Activated CD8-positive, alpha-beta memory T cell treated with anti-CD3 and anti-CD28 coated beads for 4 hours (primary cell): Measurements from ENCODE around the gene KRT27.
A peak's percentile ranks its signal among the peaks of the same experiment; 100 is the strongest.

Experiments
- DNase-seq, 2 donors: peaks; one replicate each; pipeline ENCODE4 v3.0.0-alpha.2; 2020; ENCODE audit warnings: low read depth in 2 of 2

The KRT27 gene

DNA sequence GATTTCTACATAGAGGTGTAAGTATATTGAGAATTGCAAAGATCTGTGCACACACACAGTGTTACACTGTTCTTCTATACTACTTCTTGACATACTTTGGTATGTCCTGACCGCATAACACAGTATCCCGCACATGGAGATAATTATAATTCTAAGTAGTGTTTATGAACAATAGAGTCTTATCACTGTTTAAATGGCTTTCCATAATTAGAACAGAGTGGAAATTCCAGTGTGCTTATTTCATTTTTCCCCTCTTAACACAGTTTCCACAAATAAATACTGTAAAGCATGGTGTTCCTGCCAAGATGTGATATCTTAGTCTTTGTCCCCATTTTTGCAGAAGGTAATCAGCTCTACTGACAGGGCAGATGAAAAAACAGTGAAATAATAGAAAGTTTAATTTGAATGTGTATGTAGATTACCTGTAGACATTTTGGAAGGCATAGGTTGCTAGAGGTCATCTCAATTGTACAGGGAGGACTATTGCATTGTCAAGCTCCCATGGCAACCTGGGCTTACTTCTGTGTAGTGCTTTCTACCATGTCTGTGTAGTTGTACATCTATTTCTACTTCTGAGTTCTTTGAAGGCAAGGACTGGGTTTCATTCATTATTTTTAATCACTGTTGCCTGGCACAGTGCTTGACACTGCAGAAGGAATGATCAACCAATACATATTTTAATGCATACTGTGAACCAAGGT, 27.5 kb upstream of the KRT27 start:
- DNase-seq = no peak

DNA sequence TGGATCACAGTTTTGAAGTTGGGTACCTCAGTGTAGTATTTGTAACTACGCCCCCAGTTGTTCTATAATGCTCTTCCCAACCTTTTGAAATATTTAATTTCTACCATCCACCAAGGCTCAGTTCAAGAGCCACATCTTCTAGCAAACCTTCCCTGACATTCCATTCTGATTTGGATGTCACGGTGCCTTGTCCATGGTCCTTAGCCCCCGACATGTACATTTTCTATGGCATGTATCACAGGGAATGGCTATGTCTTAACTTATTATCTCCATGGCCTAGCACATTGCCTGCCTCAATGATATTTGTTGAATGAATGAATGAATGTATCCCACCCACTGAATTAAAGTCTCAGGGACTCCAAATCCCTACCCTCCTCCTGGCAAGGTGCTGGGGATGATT, 23.8 kb upstream of the KRT27 start:
- DNase-seq = no peak

DNA sequence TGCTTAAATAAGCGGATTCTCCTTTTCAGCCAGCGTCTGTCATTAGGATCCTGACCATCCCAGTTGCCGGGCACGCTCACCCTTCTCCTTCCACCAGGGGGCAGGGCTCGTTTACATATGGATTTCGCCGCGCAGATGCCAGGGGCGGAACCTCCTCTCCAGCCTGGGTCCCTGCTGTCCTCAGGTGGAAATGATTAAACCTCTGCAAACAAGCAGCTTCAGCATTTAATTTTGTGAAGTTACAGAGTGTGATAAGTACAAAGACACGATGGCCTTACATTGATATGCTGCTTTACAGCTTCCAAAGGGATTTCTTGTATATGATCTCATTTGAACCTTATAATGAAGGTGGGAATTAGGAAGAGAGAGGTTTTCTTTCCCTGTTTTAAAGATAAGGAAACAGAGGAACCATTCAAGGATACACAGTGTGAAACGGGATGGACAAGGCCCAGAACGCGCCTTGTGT, 21.3 kb upstream of the KRT27 start:
- DNase-seq = peak; percentile 48 to 56

DNA sequence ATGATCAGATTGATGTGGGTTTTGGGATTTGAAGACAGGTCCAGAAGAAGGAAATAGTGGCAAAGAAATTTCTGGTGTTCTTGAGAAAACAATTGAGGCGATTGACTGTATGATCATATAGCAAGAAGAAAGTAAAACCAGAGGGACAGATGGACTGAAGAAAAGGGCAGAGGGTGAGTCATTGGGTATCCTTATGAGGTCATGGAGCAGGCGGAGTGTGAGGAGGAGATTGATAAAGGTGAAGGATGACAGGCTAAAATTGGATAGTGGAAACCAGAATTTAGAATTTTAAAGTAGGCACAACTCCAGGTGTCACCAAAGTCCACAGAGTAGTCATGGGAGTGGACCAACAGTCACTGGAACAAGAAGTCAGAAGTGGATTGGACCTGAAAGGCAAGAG, 18.8 kb upstream of the KRT27 start:
- DNase-seq = no peak

DNA sequence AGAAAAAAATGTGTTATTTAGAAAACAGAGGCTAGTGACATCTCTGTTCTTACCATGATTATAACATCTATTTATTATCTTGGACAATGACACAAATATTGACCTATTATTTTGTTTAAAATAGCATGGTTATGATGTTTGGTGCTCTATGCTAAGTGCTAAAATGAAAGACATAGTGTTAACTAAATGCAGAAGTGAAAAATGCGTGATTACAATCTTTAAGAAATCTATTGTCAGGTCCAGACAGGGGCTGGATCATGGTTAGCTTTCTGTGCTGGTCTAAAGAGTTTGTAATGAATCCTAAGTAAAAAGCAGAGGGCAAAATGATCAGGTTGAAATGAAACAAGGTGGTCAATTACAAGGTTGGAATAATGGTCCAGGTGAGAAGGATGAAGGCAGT, 18.0 kb upstream of the KRT27 start:
- DNase-seq = no peak

DNA sequence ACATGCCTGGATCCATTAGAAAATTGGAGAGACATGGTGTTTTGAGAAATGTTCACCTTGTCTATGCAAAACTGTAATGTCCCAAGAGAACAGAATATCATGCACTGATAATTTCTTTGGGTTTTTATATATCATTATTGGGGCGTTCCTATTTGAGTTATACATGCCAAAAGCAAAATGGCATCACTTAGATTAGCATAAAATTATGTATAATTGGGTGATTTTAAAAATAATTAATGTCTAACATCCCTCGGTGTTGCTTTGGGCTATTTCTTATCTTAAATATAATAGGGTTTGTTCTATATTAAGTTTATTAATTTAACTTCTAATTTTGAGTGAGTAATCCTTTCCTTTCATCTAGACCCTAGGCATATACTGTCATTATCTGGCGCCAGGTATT, 17.5 kb upstream of the KRT27 start, which contains the start of gene KRT28:
KRT28 (minus strand) TSS at position 101 of the 400 bp plus-strand sequence; CDS start at position 35, 66 bp downstream.
- no peak for DNase-seq

DNA sequence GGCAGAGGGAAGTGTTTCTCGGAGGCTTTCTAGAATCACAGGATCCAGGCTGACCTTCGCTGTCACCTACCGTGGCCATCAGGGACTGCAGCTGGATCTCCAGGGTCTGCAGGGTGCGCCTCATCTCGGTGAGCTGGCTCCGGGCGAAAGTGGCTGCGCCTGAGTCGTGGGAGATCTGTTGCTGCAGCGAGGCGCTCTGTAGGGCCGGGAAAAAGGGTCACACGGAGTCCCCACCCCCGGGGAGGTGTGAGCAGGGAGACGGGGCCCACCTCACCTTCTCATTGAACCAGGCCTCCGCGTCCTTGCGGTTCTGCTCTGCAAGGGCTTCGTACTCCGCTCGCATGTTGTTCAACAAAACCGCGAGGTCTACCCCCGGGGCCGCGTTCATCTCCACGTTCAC, 14.5 kb upstream of the KRT27 start:
- no peak for DNase-seq

DNA sequence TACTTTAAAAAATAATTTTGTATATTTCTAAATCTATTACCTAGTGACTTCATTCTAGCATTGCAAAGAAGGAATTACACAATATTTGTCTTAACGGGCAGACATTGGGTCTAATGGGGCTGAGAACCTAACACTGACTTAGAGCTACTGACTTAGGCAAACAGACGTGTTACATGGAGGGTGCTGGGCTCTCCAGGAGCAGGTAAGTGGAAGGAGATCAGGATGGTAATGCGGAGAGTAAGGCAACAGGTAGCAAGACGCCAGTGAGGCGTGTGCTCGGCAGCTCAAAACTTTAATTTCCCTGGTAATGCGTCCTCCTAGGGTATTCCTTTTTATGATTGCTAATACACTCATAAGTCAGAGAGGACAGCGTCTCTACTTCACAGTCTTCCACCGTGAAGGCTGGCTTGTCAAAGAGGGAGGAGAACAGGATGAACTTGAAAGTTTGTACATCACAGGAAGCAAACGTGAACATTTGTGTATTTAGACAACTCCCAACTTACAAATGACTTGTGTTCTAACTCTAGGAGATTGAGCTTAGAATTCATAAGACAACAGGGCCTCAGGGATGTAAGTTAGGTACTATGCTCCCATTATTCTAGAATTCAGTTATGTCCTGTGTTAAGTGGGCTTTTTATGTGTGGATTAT, 12.8 kb upstream of the KRT27 start:
- DNase-seq = no peak

DNA sequence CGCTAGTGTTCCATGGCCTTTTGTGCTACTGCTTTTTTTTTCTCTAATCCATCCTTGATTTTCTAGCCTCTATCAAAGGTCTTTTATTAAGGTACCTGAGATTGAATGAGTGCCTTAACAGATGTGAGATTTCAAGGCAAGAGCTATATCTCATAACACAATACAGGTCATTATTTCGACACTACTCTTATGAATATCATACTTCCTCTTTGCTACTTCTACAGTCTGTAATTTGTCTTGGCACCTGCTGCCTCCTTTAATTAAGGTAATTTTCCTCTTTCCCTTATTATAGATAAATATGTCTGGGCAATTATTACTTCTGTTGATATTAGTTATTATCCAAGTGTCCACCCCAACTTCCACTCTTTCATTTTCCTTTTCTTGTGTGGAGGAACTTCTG, 12.1 kb upstream of the KRT27 start:
- no peak for DNase-seq

DNA sequence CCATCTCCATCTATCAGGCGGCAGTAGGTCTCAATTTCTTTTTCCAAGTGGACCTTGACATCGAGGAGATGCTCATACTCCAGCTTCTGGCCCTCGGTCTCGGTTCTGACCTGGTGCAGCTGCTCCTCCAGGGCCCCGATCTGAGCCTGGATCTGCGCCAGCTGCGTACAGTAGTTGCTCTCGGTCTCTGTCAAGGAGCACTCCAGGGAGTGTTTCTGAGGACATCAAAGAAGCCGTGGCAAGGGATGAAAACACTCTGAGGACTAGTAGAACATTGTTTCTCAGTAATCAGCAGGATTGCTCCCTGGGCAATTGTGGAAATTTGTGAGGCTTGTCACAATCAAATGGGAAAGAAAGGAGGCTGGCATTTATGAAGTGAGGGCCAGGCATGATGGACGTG, 11.5 kb upstream of the KRT27 start:
- DNase-seq = no peak

DNA sequence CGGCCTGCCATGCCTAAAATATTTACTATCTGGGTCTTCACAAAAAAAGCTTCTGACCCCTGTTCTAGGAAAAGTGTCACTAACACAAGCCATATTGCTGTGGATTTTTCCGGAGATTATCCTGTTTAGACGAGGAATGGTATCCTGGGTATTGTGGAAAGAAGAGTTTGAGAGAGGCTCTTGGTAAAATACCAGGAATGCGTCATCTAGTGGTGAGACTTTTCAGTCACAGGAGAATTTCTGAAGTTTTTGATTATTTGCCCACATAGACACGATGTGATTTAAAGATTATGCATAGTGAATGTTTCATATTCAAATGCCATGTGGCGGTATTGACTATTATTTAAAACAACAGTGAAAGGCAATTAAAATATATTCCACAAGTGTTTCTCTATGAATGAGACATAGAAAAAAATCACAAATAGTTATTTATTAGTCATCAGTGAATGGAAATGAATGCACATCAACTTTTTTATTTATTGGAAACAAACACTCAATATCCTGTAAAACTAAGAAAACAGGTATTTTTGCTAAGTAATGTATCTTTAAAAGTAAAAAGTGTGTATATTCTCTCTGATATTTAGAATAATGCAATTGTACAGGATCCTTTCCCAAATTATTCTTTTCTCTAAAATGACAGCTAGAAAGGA, 9.6 kb upstream of the KRT27 start:
- DNase-seq = no peak

DNA sequence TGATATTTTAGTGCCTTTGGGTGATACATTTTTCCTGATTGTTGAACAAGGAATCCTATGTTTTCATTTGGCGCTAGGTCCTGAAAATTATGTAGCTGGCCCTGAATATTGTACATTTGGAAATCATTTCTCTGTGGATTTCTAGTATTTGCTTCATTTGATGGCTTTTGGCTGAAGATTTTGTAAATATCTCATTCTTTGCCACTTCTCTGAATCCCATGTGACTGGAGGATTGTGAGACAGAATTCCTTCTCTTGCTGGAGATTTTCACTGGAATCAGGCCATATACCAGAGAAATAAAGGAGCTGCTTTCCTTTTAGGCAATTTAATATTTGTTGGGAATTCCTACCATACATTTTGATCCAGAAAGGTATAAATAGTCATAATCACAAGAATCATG, 8.8 kb upstream of the KRT27 start:
- DNase-seq = no peak

DNA sequence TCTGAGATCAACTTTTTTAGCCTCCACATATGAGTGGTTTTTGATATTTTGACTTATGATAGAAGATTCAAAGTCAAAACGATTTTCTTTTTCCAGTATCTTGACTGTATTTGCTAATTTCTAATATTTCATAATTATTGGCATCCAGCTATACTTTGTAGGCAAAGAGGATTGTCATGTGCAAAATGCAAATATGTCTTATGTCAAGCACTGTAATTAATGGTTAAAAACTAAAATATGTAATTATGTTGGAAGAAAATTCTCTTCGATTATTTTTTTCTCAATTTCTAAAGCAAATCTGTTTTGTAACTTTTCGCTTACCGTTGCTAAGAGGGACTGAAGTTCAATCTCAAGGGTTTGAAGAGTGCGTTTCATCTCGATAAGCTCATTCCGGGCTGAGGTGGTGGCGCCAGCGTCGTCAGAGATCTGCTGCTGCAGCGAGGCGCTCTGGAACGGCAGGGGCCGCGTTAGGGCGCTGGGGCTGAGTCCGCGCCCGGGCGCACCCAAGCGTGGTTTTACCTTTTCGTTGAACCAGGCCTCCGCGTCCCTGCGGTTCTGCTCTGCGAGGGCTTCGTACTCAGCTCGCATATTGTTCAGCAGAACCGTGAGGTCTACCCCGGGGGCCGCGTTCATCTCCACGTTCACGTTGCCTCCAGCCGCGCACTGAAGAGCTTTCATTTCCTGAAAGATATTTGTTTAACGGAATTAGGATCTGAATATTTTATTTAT, 3.0 kb downstream of the KRT27 start:
- no peak for DNase-seq

DNA sequence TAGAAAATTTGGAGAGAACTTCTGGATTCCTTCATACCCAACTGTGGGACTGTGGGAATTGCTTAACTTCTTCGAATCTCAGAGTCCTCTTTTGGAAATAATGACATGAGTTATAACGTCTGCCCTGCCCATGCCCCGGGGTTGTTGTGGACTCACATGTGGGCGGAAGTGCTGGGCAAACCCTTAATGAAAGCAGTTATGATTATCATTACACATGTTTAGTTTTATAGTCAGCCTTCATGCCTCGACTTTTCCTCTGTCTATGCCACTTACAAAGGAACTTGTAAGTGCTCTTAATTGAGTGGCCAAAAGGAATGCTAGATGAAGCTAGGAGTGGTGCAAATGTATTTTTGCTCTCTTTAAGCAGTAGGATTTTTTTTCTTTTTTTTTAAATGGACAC, 3.9 kb downstream of the KRT27 start:
- DNase-seq = no peak

DNA sequence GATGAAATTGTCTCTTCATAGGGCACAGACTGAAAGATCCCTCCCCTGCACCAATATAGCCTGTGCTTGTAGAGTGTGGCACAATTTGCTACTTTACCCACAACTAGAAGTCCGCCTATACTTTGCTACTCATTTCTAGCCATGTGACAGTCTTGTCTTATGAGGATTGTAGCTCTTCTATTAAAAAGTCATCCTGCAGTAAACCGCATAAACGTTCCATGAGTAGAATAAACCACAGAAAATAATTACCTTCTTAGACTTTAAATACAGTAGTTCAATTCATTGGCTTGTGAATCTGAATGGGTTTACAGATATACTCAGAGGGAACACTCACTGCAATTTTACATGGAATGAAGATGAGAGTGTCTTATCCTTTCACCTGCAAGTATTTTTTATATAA, 4.4 kb downstream of the KRT27 start:
- DNase-seq = no peak

DNA sequence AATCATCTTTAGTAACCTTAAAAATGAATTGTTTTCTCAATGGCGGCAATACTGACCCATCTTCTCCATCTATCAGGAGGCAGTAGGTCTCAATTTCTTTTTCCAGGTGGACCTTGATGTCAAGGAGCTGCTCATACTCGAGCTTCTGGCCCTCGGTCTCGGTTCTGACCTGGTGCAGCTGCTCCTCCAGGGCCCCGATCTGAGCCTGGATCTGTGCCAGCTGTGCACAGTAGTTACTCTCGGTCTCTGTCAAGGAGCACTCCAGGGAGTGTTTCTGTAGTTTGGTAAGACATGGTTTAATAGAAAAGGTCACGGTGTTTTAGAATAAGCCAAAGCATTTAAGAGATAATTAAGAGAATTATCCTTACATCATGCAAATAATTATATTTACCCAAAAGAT, 4.9 kb downstream of the KRT27 start:
- DNase-seq = no peak

DNA sequence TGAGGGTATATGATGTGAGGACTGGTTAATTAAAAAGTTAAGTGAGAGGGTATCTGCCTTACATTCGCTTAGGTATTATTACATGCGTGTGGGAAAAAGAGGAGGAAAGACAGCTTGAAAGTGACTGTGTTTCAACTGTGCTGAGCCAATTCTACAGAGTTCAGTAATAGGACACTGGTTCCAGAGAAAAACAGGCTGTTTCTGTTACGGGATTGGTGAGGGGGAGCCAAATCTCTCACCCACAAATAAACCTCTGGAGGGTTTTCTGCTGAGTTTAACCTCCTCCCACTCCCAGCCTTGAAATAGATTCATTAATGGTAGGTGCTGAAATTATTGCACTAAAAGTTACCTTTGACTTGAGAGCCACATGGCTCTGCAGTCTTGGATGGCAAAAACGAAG, 6.4 kb downstream of the KRT27 start:
- no peak for DNase-seq

DNA sequence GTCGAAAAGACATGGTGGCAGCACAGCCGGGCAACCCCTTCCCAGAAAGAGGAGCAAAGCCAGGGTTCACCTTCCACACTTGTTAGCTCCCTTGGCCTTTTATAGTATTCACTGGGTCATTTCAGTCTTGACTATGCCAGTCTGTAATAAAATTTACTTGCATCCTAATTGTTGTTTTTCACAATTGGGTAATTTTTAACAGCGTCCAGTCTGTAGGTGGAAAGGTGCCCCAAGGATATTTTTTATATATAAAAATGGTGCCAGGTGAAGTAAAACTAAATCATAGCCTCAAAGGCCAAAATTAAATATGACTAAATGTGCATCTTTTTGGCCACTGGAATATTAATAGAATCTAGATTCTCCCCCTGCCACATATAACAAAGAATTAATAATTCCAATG, 10.2 kb downstream of the KRT27 start, which contains the start of gene KRT26:
KRT26 (minus strand) TSS at position 101 of the 400 bp plus-strand sequence; CDS start at position 13, 88 bp downstream.
- DNase-seq = no peak

DNA sequence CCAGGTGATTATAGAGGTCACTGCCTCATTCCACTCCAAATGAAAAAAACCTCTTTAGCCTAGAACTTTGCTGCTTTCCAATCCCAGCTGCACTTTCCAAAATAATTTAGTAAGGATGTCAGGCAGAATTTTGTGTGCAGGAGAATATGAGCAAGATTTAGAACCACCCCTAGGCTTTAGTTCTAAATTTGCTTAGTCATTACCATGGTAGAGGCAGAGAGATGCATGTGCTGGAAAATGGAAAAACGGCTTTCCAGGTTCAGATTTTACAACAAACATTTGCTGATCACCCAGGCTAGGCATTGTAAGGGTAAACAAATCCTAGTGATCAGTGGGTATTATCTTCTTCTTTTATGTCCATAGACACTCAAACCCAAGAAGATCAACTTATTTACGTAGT, 16.7 kb downstream of the KRT27 start:
- no peak for DNase-seq

DNA sequence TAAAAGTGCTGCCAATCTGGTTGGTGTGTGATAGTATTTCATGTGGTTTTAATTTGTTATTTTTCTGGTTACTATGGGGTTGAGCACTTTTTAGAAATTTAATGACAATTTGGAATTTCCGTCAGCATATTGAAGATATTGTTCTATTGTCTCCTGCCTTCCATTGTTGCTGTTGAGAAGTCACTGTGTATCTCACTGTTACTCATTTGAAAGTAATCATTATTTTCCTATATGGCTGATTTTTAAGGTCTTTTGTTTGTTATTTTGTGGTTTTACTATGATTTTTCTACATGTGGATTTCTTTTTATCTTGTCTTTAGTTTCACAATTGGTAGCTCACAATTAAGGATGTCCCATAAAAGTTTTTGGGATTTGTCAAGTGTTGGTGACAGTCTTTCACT, 18.6 kb downstream of the KRT27 start:
- DNase-seq = no peak

DNA sequence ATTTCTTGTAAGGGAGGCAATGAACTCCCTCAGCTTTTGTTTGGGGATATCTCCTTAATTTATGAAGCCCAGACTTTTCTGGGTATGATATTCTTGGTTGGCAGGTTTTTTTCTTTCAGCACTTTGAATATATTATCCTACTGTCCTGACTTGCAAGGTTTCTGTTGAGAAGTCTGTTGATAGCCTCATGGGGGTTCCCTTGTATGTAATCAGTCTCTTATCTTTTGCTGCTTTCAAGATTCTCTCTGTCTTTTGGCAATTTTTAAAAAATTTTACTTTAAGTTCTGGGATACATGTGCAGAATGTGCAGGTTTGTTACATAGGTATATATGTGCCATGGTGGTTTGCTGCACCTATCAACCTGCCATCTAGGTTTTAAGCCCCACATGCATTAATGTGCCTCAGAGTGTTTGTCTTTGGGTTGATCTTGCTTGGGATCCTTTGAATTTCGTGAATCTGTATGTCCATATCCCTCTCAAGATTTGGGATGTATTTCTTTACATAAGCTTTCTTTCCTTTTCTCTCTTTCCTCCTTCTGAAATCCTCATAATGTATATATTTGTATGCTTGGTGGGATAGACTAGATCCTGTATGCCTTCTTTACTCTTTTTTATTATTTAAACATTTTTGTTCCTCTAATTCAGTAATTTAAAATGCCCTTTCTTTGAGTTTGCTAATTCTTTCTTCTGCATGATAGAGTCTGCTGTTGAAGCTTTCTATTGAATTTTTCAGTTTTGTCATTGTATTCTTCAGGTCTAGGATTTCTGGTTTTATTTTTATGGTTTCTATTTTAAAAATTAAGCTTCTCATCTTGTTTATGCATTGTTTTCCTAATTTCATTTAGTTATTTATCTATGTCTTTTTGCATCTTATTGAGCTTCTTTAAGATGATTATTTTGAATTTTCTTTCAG, 22.0 kb downstream of the KRT27 start:
- no peak for DNase-seq
